HCT116 (cell line): ENCODE measurements around the gene BSN.

ENCODE experiments used
- ATF3 ChIP-seq: IDR thresholded peaks from 2 replicates; pipeline ENCODE4 v1.6.1; 2012
- CTCF ChIP-seq, 3 experiments: fragments of 200-600 bp in 1 of 3; sonication (generic) in 1 of 3; IDR thresholded peaks in 2 of 3; conservative IDR thresholded peaks in 1 of 3; 2 replicates each; pipeline ENCODE4 v1.5.1; 2012 to 2017; ENCODE audit warnings: low read depth in 2 of 3, low read length in 2 of 3, antibody characterized with exemption in 1 of 3, borderline replicate concordance in 1 of 3, control low read depth in 1 of 3, mild to moderate bottlenecking in 1 of 3, mixed read lengths in 1 of 3, mixed run types in 1 of 3, moderate library complexity in 1 of 3; ENCODE audit not compliant: insufficient read depth in 1 of 3
- EZH2 ChIP-seq: fragments of 200-600 bp; sonication (generic); IDR thresholded peaks from 2 replicates; pipeline ENCODE4 v1.6.1; 2017; ENCODE audit warnings: antibody characterized with exemption, mixed run types
- SIN3A ChIP-seq: IDR thresholded peaks from 2 replicates; pipeline ENCODE4 v1.6.1; 2012; ENCODE audit warnings: low read depth

GRCh38 chr3:49703443-49703927, 149.2 kb downstream of the BSN start:
- TF ChIP-seq SIN3A (no peak), CTCF (IDR thresholded peaks at IDR 0.05 in 2 of 3, conservative IDR thresholded peaks at IDR 0.05 in 1 of 3; ENCODE audit: borderline replicate concordance in 1 of 3, insufficient read depth in 1 of 3, low read depth in 2 of 3, low read length in 2 of 3) (peak; percentile 76 to 91 (median 76)), EZH2 (no peak), ATF3 (no peak)
